Stomach smooth muscle (tissue), 2 donors: ENCODE data around the gene LRIT2.

ENCODE experiments used
- H3K27ac ChIP-seq: one replicate; pipeline ENCODE4 v1.7.0; 2013; ENCODE audit warnings: mild to moderate bottlenecking, low read length, inconsistent platforms
- H3K27me3 ChIP-seq, 2 donors: one replicate each; pipeline ENCODE4 v1.7.0; 2013; ENCODE audit warnings: low read length in 2 of 2; ENCODE audit not compliant: insufficient read depth in 2 of 2, control insufficient read depth in 1 of 2
- H3K36me3 ChIP-seq, 2 donors: one replicate each; pipeline ENCODE4 v1.7.0; 2013; ENCODE audit warnings: low read length in 2 of 2; ENCODE audit not compliant: control insufficient read depth in 2 of 2, insufficient read depth in 2 of 2
- H3K4me1 ChIP-seq: one replicate; pipeline ENCODE4 v1.7.0; 2013; ENCODE audit warnings: low read length; ENCODE audit not compliant: control insufficient read depth, insufficient read depth
- H3K4me3 ChIP-seq, 2 donors: one replicate each; pipeline ENCODE4 v1.7.0; 2013; ENCODE audit warnings: low read length in 2 of 2
- H3K9ac ChIP-seq, 2 donors: one replicate each; pipeline ENCODE4 v1.7.0; 2013; ENCODE audit warnings: low read length in 2 of 2, mild to moderate bottlenecking in 1 of 2
- H3K9me3 ChIP-seq, 2 donors: one replicate each; pipeline ENCODE4 v1.7.0; 2013; ENCODE audit warnings: low read length in 2 of 2; ENCODE audit not compliant: control insufficient read depth in 2 of 2
- donor health status: healthy.
- donor health status: Pancreatic carcinoma.

LRIT2 gene

GRCh38 chr10:84241185-84241790 is 15.9 kb upstream of the LRIT2 start, which contains the start of gene LRIT1:
LRIT1 (minus strand) TSS chr10:84241546; CDS start chr10:84241439, 107 bp downstream.
- H3K4me3 ChIP-seq: no peak within 1 kb of the TSS
- H3K4me1 ChIP-seq: peaks cover 6% of the 10 kb centered on the region
- H3K27ac ChIP-seq: no peak within 1 kb of the TSS
- H3K9me3 ChIP-seq: no peaks in the 10 kb centered on the region
- no peak within 1 kb of the TSS for H3K9ac ChIP-seq
- H3K36me3 ChIP-seq: no peaks in the 10 kb centered on the region
- H3K27me3 ChIP-seq: peaks cover 10% of the 10 kb centered on the region in 2 donors

- Histone ChIP-seq H3K4me3 (no peak overlapping the region), H3K27ac (no peak overlapping the region), H3K9me3 (no peaks in the 10 kb centered on the region), H3K4me1 (peaks cover 3% of the 10 kb centered on the region), H3K9ac (no peak overlapping the region), H3K27me3 (peaks cover 9 to 10% of the 10 kb centered on the region in 2 donors), H3K36me3 (no peaks in the 10 kb centered on the region)
Measured at GRCh38 chr10:84238909-84239308, 13.6 kb upstream of the LRIT2 start.

GRCh38 chr10:84237199-84238051 is 12.1 kb upstream of the LRIT2 start:
- no peak overlapping the region for H3K4me3 ChIP-seq
- peaks cover 9 to 10% of the 10 kb centered on the region in 2 donors for H3K27me3 ChIP-seq
- peaks cover 3% of the 10 kb centered on the region for H3K4me1 ChIP-seq
- no peaks in the 10 kb centered on the region for H3K9me3 ChIP-seq
- H3K9ac ChIP-seq: no peak overlapping the region
- H3K27ac ChIP-seq: no peak overlapping the region
- H3K36me3 ChIP-seq: no peaks in the 10 kb centered on the region

GRCh38 chr10:84236807-84237198 is 11.5 kb upstream of the LRIT2 start:
- Histone ChIP-seq H3K27ac (no peak overlapping the region), H3K4me1 (peaks cover 3% of the 10 kb centered on the region), H3K27me3 (peaks cover 9 to 10% of the 10 kb centered on the region in 2 donors), H3K36me3 (no peaks in the 10 kb centered on the region), H3K9ac (no peak overlapping the region), H3K4me3 (no peak overlapping the region), H3K9me3 (no peaks in the 10 kb centered on the region)

- no peak overlapping the region for H3K4me3 ChIP-seq
- no peaks in the 10 kb centered on the region for H3K36me3 ChIP-seq
- H3K4me1 ChIP-seq: peaks cover 3% of the 10 kb centered on the region
- no peak overlapping the region for H3K27ac ChIP-seq
- no peaks in the 10 kb centered on the region for H3K9me3 ChIP-seq
- H3K27me3 ChIP-seq: peaks cover 10 to 11% of the 10 kb centered on the region in 2 donors
- H3K9ac ChIP-seq: no peak overlapping the region
Measured at GRCh38 chr10:84235096-84235495, 9.8 kb upstream of the LRIT2 start.

GRCh38 chr10:84234479-84234878 is 9.1 kb upstream of the LRIT2 start:
- H3K27ac ChIP-seq: no peak overlapping the region
- H3K27me3 ChIP-seq: peaks cover 9 to 10% of the 10 kb centered on the region in 2 donors
- H3K9ac ChIP-seq: no peak overlapping the region
- H3K4me3 ChIP-seq: no peak overlapping the region
- H3K4me1 ChIP-seq: peaks cover 3% of the 10 kb centered on the region
- H3K36me3 ChIP-seq: no peaks in the 10 kb centered on the region
- no peaks in the 10 kb centered on the region for H3K9me3 ChIP-seq

GRCh38 chr10:84233940-84234339 is 8.6 kb upstream of the LRIT2 start:
- no peaks in the 10 kb centered on the region for H3K36me3 ChIP-seq
- H3K27ac ChIP-seq: no peak overlapping the region
- H3K9ac ChIP-seq: no peak overlapping the region
- H3K4me1 ChIP-seq: peaks cover 3% of the 10 kb centered on the region
- no peak overlapping the region for H3K4me3 ChIP-seq
- H3K27me3 ChIP-seq: peaks cover 7 to 8% of the 10 kb centered on the region in 2 donors
- no peaks in the 10 kb centered on the region for H3K9me3 ChIP-seq

GRCh38 chr10:84232376-84232775 is 7.0 kb upstream of the LRIT2 start:
- H3K4me3 ChIP-seq: no peak overlapping the region

GRCh38 chr10:84230359-84230758 is 5.0 kb upstream of the LRIT2 start:
- H3K36me3 ChIP-seq: no peaks in the 10 kb centered on the region
- H3K9ac ChIP-seq: no peak overlapping the region
- peaks cover 0 to 4% of the 10 kb centered on the region in 2 donors for H3K27me3 ChIP-seq
- no peaks in the 10 kb centered on the region for H3K9me3 ChIP-seq
- no peak overlapping the region for H3K27ac ChIP-seq
- no peak overlapping the region for H3K4me3 ChIP-seq
- no peaks in the 10 kb centered on the region for H3K4me1 ChIP-seq

More at GRCh38 chr10:84232376-84232775, 7.0 kb upstream of the LRIT2 start:
- Histone ChIP-seq H3K27me3 (peaks cover 6 to 7% of the 10 kb centered on the region in 2 donors), H3K9me3 (no peaks in the 10 kb centered on the region), H3K4me1 (no peaks in the 10 kb centered on the region), H3K36me3 (no peaks in the 10 kb centered on the region), H3K9ac (no peak overlapping the region), H3K27ac (no peak overlapping the region)

- Histone ChIP-seq H3K27me3 (peaks cover 3 to 8% of the 10 kb centered on the region in 2 donors), H3K36me3 (no peaks in the 10 kb centered on the region), H3K9me3 (no peaks in the 10 kb centered on the region), H3K4me3 (no peak overlapping the region), H3K9ac (no peak overlapping the region), H3K4me1 (no peaks in the 10 kb centered on the region), H3K27ac (no peak overlapping the region)
Measured at GRCh38 chr10:84227810-84228209, 2.5 kb upstream of the LRIT2 start.

GRCh38 chr10:84226616-84227015 is 1.3 kb upstream of the LRIT2 start:
- Histone ChIP-seq H3K27ac (no peak overlapping the region), H3K9me3 (no peaks in the 10 kb centered on the region), H3K9ac (no peak overlapping the region), H3K4me3 (no peak overlapping the region), H3K27me3 (peaks cover 3 to 10% of the 10 kb centered on the region in 2 donors), H3K4me1 (no peaks in the 10 kb centered on the region), H3K36me3 (no peaks in the 10 kb centered on the region)
